ENCODE data around the gene KMO. TPM values are rescaled to one million over a fixed set of nuclear protein-coding genes. Genes with fewer than 3 reads are reported as not detected.

KMO gene
- total RNA-seq, 4 donors from 2014 or later, result 0.28 to 22.9 (median 4.5) TPM

DNA sequence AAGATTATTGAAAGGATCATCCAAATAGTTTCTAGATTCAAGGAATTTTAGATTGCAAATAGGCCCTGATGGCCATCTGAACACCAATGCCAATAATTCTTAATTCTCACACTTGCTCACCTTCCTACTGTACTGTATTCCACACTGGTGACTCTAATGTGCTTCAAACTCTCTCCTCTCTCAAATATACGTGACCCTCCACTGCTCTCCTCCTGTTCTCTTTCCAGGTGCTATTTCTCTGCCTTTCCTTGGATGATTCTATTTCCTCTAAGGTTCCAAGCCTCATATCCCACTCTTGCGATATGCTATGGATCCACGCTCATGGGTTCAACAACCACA, 28.6 kb downstream of the KMO start:
- TF ChIP-seq POLR2A (IDR thresholded peaks at IDR 0.05) (no peak), CTCF (IDR thresholded peaks at IDR 0.05) (no peak)
- intact Hi-C loops (cut with DNase I; ENCODE audit: low total_unique reads), result no loop called here
- no peak overlapping the region for H3K27ac ChIP-seq
- no peak for DNase-seq
- H3K4me3 ChIP-seq, result no peak overlapping the region
- H3K9me3 ChIP-seq, result no peaks in the 10 kb centered on the region
- no peaks in the 10 kb centered on the region for H3K36me3 ChIP-seq
- H3K4me1 ChIP-seq, result no peaks in the 10 kb centered on the region
- H3K27me3 ChIP-seq, result no peaks in the 10 kb centered on the region

DNA sequence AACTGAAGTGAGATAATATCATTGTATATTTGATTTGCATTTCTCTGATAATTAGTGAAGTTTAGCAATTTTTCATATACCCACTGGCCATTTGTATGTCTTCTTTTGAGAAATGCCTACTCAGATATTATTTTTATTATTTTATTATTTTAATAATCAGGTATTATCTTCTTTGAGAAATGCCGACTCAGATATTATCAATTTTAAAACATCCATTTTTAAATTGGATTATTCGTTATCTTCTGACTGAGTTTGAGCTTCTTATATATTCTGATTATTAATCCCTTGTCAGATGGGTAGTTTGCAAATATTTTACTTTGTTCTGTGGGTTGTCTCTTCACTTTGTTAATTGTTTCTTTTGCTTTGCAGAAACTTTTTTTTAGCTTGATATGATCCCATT, 37.7 kb downstream of the KMO start:
- Histone ChIP-seq H3K36me3 (no peaks in the 10 kb centered on the region), H3K27me3 (no peaks in the 10 kb centered on the region), H3K4me3 (no peak overlapping the region), H3K4me1 (no peaks in the 10 kb centered on the region), H3K27ac (no peak overlapping the region), H3K9me3 (peaks cover 0 to 5% of the 10 kb centered on the region in 2 donors)
- no peak for DNase-seq
- TF ChIP-seq CTCF (IDR thresholded peaks at IDR 0.05) (no peak), POLR2A (IDR thresholded peaks at IDR 0.05) (no peak)
- intact Hi-C loops (cut with DNase I; ENCODE audit: low total_unique reads), result no loop called here

- H3K4me1 ChIP-seq, result no peaks in the 10 kb centered on the region
- H3K9me3 ChIP-seq, result peaks cover 0 to 5% of the 10 kb centered on the region in 2 donors
- H3K27me3 ChIP-seq, result no peaks in the 10 kb centered on the region
- intact Hi-C loops (cut with DNase I; ENCODE audit: low total_unique reads), result no loop called here
- no peak for DNase-seq
- no peak overlapping the region for H3K27ac ChIP-seq
- H3K36me3 ChIP-seq, result no peaks in the 10 kb centered on the region
- H3K4me3 ChIP-seq, result no peak overlapping the region
- TF ChIP-seq CTCF (IDR thresholded peaks at IDR 0.05) (no peak), POLR2A (IDR thresholded peaks at IDR 0.05) (no peak)
Measured at GRCh38 chr1:241574154-241574553, 42.0 kb downstream of the KMO start.

GRCh38 chr1:241579434-241579833, 47.3 kb downstream of the KMO start:
- no peaks in the 10 kb centered on the region for H3K36me3 ChIP-seq
- intact Hi-C loops (cut with DNase I; ENCODE audit: low total_unique reads), result no loop called here
- H3K27ac ChIP-seq, result no peak overlapping the region
- H3K4me1 ChIP-seq, result no peaks in the 10 kb centered on the region
- H3K4me3 ChIP-seq, result no peak overlapping the region
- DNase-seq, result no peak
- H3K9me3 ChIP-seq, result no peaks in the 10 kb centered on the region
- TF ChIP-seq POLR2A (IDR thresholded peaks at IDR 0.05), result no peak
- TF ChIP-seq CTCF (IDR thresholded peaks at IDR 0.05), result no peak
- H3K27me3 ChIP-seq, result no peaks in the 10 kb centered on the region

DNA sequence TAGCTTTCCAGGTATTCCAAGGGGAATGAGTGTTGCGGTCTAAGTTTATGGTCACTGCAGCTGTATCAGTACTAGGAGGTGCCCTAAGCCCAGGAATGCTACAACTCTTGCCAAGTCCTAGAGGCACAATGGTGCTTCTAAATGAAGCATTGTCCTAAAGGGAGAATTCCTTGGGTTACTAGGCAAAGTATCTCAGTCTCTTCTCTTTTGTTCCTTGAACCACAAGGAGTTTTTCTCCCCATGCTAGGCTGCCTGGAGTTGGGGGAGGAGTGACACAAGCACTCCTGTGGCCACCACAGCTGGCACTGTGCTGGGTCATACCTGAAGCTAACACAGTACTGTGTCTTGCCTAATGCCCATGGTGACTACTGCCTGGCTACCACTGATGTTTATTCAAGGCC, 50.7 kb downstream of the KMO start:
- DNase-seq, result no peak
- Histone ChIP-seq H3K9me3 (no peaks in the 10 kb centered on the region), H3K27ac (no peak overlapping the region), H3K4me1 (no peaks in the 10 kb centered on the region), H3K36me3 (no peaks in the 10 kb centered on the region), H3K4me3 (no peak overlapping the region), H3K27me3 (no peaks in the 10 kb centered on the region)
- no peak for TF ChIP-seq POLR2A (IDR thresholded peaks at IDR 0.05)
- no peak for TF ChIP-seq CTCF (IDR thresholded peaks at IDR 0.05)
- intact Hi-C loops (cut with DNase I; ENCODE audit: low total_unique reads), result no loop called here

Measured in uterus (tissue), 4 donors.